Measurements from ENCODE around the gene PDS5B.
"Not testable (repeated sequence)": the region's sequence is repeated elsewhere in the genome, so short reads cannot be mapped to it uniquely, and the experiment has no call there.

PDS5B gene

GRCh38 chr13:32660227-32660626, 74.0 kb downstream of the PDS5B start:
- no peak for DNase-seq

GRCh38 chr13:32661685-32662084, 75.4 kb downstream of the PDS5B start:
- DNase-seq, result no peak

- no peak for DNase-seq
Measured at GRCh38 chr13:32663660-32664059, 77.4 kb downstream of the PDS5B start.

- DNase-seq, result no peak
Measured at GRCh38 chr13:32666990-32667571, 80.8 kb downstream of the PDS5B start.

- peak; percentile 10 for DNase-seq
Measured at GRCh38 chr13:32669030-32669646, 82.9 kb downstream of the PDS5B start.

- no peak for DNase-seq
Measured at GRCh38 chr13:32674503-32674902, 88.3 kb downstream of the PDS5B start.

- no peak for DNase-seq
Measured at GRCh38 chr13:32676242-32676641, 90.0 kb downstream of the PDS5B start.

- no peak for DNase-seq
Measured at GRCh38 chr13:32682130-32682529, 95.9 kb downstream of the PDS5B start.

GRCh38 chr13:32682740-32683139, 96.5 kb downstream of the PDS5B start:
- no peak for DNase-seq

- no peak for DNase-seq
Measured at GRCh38 chr13:32687275-32687674, 101.0 kb downstream of the PDS5B start.

GRCh38 chr13:32695602-32696250, 109.5 kb downstream of the PDS5B start:
- no peak for DNase-seq

GRCh38 chr13:32707471-32707870, 121.2 kb downstream of the PDS5B start:
- DNase-seq, result no peak

GRCh38 chr13:32713397-32713796, 127.1 kb downstream of the PDS5B start:
- DNase-seq, result no peak

GRCh38 chr13:32716201-32716600, 129.9 kb downstream of the PDS5B start:
- not testable (repeated sequence) for DNase-seq

- no peak for DNase-seq
Measured at GRCh38 chr13:32720026-32720425, 133.8 kb downstream of the PDS5B start.

GRCh38 chr13:32721131-32722034, 135.1 kb downstream of the PDS5B start:
- not testable (repeated sequence) for DNase-seq

- DNase-seq, result no peak
Measured at GRCh38 chr13:32722340-32722739, 136.1 kb downstream of the PDS5B start.

- DNase-seq, result no peak
Measured at GRCh38 chr13:32723987-32724386, 137.7 kb downstream of the PDS5B start.

- DNase-seq, result no peak
Measured at GRCh38 chr13:32726374-32727037, 140.3 kb downstream of the PDS5B start.

- DNase-seq, result no peak
Measured at GRCh38 chr13:32728327-32728726, 142.1 kb downstream of the PDS5B start.

GRCh38 chr13:32729097-32729496, 142.8 kb downstream of the PDS5B start:
- DNase-seq, result not testable (repeated sequence)

GRCh38 chr13:32731074-32731473, 144.8 kb downstream of the PDS5B start:
- DNase-seq, result no peak

GRCh38 chr13:32731576-32731975, 145.3 kb downstream of the PDS5B start:
- DNase-seq, result peak; percentile 28

Measured in stimulated activated CD4-positive, alpha-beta T cell treated with anti-CD3 and anti-CD28 coated beads, Interleukin-15, amount 100 ng/mL, for 24 hours (primary cell).